Esophagus squamous epithelium (tissue), 4 donors: ENCODE measurements around the gene OSTF1.

Experiments
- POLR2A ChIP-seq, 4 donors: fragments of 450-650 bp; IDR thresholded peaks; one replicate each; pipeline ENCODE4 v1.6.1; 2017; ENCODE audit warnings: antibody characterized with exemption in 4 of 4, mild to moderate bottlenecking in 4 of 4, moderate library complexity in 3 of 4
- TF ChIP-seq, protein P1 (sequence below), 6 experiments: fragments of 450-650 bp in 4 of 6; fragments of 200-600 bp in 2 of 6; sonication (generic) in 2 of 6; IDR thresholded peaks; one replicate each; pipeline ENCODE4 v1.5.1; 2016 to 2019; ENCODE audit warnings: antibody characterized with exemption in 6 of 6, mild to moderate bottlenecking in 4 of 6, moderate library complexity in 4 of 6

DNA sequence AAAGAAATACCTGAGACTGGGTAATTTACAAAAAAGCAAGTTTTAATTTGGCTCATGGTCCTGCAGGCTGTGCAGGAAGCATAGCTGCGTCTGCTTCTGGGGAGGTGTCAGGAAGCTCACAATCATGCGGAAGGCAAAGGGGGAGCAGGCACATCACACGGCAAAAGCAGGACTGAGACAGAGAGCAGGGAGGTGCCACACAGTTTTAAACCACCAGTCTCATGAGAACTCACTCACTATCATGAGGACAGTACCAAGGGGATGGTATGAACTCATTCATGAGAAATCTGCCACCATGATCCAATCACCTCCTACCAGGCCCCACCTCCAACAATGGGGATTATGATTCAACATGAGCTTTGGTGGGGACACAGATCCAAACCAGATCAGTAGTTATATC, 96.2 kb downstream of the OSTF1 start:
- TF ChIP-seq, protein P1, sequence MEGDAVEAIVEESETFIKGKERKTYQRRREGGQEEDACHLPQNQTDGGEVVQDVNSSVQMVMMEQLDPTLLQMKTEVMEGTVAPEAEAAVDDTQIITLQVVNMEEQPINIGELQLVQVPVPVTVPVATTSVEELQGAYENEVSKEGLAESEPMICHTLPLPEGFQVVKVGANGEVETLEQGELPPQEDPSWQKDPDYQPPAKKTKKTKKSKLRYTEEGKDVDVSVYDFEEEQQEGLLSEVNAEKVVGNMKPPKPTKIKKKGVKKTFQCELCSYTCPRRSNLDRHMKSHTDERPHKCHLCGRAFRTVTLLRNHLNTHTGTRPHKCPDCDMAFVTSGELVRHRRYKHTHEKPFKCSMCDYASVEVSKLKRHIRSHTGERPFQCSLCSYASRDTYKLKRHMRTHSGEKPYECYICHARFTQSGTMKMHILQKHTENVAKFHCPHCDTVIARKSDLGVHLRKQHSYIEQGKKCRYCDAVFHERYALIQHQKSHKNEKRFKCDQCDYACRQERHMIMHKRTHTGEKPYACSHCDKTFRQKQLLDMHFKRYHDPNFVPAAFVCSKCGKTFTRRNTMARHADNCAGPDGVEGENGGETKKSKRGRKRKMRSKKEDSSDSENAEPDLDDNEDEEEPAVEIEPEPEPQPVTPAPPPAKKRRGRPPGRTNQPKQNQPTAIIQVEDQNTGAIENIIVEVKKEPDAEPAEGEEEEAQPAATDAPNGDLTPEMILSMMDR (IDR thresholded peaks at IDR 0.05), result no peak
- TF ChIP-seq POLR2A (IDR thresholded peaks at IDR 0.05), result no peak
